GM18861 (cell line): ENCODE data around the gene TTC32.
"Not testable (repeated sequence)": the region's sequence is repeated elsewhere in the genome, so short reads cannot be mapped to it uniquely, and the experiment has no call there.

ENCODE experiments used
- ATAC-seq: cut with Tn5 transposase; IDR thresholded peaks from one replicate; pipeline ENCODE4 v1.9.1; 2021; ENCODE audit not compliant: unreplicated experiment

TTC32 gene

DNA sequence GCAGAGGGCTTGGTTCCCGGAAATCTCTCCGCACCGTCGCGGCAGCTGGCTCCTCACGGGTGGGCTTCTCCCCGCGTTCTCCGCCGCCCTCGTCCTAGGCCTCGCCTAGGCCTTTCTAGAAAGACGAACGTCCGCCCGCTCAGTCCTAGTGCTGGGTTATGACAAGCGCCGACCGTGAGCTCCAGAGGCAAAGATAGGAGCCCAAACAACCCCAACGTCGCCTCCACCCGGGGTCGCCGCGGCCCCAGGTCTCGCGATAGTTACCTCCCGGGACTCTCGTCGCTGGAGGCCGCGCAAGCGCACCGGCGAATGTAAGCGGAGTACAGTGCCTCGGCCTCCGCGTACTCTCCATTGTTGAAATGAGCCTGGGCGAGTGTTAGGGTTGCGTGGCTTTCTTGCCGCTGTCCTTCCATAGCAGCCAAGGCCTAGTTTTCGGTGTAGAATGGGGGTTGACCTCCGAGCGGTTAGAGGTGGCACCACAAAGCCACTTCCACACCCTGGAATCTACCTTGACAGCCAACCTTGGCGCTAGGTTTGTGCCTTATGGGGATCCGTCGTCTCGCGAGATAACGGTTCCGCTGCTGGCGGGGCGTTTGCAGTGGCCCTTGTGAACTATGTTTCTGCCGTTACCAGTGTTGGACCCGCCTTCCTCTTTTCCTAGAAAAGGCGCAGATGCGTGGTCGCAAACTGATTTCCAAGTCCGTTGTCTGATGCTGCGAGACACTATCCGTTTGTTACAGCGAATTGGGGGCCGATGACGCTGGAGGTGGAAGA lies at the start of gene TTC32:
TTC32 (minus strand) TSS at position 542 of the 774 bp plus-strand sequence; CDS start at position 413, 129 bp downstream.
- peak; percentile 80 for ATAC-seq

DNA sequence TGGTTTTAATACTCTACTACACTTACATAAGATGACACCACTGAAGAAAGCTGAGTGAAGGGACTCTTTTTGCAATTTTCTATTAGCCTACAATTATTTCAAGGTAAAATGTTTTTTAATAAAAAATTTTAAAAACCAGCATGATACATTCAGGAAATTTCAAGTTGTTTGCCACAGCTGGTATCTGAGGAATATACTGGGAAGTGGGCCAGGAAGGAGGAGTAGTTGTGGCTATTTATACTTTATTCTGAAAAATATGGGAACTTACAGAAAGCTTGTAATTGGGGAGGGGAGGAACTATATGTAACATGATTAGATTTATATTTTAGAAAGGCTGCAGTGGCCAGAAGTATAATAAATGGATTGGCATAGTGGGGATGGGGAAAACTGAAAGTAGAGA lies 47.3 kb upstream of the TTC32 start:
- no peak for ATAC-seq

DNA sequence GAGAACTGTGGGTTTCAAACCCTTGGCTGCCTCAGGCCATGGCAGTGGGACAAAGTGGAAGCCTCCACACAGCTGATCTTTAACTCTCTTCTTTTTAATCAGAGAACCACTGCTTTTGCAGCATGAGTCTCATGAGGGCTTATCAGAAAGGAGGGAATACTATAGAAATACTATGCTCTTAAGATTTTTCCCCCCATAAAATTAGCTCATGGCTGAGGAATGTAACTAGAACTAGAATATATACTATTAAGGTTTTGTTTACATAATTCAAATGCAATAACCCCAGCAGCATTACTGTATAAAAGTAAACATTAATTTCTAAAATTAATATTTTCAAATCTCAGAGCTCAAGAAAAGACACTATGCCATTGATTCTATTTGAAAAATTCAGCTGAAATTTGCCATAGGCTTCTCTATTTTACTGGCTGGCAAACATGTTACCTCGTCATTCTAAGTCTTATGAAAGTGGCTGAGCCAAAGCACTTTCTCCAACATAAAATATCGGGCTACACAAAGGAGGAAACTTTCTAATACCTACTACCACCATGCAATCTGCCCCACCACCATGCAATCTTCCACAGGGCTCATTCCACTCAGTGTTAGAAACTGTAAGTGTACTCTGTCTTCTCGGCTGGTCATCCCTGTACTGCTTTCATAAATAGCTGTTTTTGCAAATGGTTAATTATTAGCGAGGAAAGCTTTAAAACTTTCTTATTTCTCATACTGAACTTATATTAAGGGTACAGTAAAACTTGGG lies 45.6 kb upstream of the TTC32 start:
- ATAC-seq, result no peak

DNA sequence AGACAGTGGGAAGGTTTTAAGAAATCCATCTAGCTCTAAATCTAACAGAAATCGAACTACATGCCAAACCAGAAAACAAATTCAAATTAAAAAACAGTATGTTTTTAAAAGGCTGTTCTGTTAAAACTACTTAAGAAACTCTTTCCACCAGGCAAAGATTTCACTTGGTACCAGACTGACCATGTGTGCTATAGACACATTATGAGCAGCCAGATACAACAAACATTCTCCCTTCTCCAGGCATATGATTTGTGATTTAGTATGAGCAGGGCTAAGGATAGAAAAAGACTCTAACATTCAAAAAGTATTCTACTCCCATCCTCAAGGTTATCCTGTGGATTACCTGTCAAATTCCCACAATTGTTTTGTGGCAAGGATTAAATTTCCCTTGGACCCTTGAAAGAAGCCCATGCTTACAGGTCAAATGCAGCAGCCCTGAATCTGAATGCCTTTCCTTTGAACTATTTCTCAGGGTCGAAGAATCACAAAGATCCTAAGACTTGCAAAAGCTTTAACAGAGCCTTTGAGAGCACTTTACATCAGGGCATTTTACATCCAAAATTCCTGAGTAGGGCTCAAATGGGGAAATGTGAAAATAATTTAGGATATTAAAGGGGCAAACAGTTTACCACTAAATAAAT lies 42.5 kb upstream of the TTC32 start:
- ATAC-seq, result no peak

DNA sequence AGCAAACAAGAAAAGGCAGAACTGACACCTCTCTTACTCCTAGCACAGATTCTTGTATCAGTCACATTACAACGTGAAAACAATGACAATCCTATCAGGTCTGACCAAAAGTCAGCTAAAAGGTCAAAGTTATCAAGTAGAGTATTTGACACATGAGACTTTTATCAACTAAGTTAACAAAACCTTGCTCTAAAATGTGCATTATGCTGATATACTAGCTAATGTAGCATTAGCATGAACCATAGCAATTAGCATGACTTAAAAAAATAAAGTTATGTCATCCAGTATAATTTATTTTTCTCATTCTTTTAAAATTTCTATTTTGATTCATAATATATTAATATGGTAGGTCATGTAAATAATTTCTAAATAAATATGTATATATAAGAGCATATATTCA lies 41.4 kb upstream of the TTC32 start:
- ATAC-seq, result no peak

DNA sequence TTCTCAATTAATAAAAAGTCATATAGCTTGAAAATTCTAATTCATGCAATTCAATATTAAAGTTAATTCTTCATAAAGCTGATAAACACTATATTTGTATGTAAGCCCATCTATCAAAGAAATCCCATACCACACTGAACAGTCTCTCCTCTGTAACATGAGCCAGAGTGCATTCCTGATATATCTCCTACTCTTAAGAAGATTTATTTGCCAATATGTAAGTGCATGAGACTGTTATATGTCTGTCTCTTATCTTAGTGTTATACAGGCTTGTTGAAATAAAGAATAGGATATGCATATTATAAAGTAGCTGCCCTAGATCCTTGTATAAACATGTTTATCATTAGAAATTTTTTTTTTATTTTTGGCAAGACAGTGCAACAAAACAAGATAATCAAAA lies 40.4 kb upstream of the TTC32 start:
- ATAC-seq, result no peak

DNA sequence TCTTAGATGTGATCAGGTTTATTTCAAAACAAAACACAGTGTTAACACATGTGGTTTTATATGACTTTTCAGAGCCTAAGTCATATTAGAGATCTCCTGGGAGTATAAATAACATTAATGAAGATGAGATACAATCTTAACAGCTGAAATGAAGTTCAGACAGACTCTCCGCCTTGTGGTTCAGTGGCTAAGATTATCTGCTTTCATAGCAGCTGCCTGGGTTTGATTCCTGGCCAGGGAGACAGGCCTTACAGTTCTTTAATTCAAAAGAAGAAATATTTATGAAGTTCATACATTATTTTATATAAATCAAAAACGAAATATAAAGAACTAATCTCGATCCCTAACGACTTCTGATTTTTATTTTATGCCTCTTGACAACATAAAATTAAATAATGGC lies 35.2 kb upstream of the TTC32 start:
- no peak for ATAC-seq

DNA sequence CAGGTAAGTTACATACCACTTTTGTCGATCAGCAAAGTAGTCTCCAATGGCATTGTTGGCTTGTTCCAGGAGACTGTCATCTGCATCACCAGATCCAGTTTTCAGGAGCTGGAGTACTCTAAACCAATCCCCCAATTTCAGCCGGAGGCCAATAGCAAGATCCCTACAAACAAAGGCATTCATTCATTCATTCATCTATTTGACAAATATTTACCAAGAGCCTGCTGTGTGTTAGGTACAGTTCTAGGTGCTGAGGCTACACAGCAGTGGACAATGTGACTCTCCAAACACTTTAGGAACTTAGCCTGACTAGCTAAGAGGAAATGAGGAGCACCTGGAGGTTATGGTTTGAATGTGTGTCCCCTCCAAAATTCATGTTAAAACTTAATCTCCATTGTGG lies 34.4 kb upstream of the TTC32 start:
- ATAC-seq, result no peak

DNA sequence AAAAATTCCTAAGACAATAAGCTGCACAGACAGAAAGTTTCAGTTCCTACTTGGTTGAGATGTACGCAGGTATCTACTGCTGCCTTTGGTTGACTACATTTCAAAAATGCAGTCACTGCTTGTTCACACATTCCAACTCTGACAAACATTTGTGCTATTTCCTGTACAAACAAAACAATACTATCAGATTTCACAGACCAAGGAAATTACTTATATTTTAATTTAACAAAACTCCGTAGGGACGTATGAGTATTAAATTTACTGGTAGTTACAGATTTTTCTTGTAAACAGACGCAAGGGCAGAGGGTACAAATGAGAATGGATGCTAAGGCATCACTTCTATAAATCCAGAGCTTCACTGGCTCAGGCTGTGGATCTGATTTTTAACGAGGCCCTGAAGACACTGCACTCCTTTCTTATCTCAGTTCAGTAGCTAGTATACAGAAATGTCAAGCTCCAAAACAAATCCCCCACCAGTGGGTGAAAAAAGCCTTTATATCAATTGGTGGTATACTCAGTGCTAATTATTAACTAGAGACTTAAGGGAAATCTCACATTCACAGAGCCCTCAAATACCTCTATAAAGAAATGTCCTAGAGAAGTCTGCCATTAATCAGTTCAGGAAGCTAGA lies 31.7 kb upstream of the TTC32 start:
- ATAC-seq, result peak; percentile 83

DNA sequence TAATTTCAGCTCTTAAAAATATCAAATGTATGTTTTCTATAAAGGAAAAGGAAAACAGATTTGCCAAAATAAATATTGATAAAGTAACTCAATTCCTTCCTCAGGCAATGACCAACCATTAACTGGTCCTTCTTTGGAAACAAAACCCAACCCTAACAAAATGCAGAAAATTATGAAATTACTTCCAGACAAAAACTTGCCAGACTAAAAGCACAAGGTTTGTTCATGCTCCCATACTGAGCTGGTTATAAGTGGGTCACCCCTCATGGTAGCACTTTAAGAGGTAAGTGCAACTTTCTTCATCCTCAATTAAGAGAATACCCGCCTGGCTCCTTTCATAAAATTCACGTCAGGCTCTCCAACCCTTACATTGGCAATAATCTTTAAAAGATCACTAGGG lies 31.1 kb upstream of the TTC32 start:
- ATAC-seq, result peak; percentile 13

DNA sequence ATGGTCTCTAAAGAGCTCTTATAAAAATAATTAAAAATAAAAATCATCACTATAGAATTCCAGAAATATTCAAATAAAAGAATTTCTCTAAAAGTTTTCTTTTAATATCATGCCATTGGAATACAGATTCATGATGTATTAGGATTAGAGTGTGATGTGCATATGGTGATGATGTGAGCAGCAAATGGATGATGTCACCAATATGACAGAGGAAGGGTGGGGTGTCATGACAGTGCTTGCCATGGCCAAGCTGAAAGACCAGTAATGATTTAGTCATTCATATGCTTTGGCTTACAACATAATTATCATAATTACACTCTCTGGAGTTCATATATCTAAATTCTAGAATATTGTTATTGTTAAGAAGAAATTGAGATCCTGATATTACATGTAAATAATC lies 27.4 kb upstream of the TTC32 start:
- ATAC-seq, result no peak

DNA sequence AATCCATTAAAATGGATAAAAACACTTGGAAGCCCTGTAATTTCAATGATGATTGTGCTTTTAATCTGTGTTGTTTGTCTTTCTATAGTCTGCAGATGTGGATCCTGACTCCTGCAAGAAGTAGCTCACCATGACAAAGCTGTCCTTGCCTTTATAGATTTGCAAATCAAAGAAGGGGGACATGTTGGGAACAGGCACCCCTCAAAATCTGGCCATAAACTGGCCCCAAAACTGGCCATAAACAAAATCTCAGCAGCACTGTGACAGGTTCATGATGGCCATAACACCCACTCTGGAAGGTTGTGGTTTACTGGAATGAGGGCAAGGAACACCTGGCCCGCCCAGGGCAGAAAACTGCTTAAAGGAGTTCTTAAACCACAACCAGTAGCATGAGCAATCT lies 26.0 kb upstream of the TTC32 start:
- not testable (repeated sequence) for ATAC-seq

DNA sequence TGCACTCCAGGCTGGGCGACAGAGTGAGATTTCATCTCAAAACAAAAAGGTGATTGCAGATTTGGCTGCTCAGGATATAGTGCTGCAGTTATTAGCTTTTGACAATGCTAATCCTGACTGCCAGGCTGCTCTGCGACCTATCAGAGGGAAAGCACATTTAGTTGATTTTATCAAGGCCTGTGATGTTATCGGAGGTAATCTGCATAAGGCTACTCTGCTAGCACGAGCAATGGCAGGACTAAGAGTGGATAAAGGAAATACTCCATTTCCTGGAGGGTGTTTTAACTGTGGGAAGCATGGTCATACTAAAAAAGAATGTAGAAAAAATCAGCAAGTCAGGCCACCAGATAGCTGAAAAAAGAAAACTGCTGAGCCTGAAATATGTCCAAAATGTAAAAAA lies 22.7 kb upstream of the TTC32 start:
- ATAC-seq, result not testable (repeated sequence)

DNA sequence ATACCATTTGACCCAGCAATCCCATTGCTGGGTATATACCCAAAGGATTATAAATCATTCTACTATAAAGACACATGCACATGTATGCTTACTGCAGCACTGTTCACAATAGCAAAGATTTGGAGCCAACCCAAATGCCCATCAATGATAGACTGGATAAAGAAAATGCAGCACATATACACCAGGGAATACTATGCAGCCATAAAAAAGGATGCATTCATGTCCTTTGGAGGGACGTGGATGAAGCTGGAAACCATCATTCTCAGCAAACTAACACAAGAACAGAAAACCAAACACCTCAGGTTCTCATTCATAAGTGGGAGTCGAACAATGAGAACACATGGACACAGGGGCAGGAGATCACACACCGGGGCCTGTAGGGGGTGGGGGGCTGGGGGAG lies 20.4 kb upstream of the TTC32 start:
- not testable (repeated sequence) for ATAC-seq

DNA sequence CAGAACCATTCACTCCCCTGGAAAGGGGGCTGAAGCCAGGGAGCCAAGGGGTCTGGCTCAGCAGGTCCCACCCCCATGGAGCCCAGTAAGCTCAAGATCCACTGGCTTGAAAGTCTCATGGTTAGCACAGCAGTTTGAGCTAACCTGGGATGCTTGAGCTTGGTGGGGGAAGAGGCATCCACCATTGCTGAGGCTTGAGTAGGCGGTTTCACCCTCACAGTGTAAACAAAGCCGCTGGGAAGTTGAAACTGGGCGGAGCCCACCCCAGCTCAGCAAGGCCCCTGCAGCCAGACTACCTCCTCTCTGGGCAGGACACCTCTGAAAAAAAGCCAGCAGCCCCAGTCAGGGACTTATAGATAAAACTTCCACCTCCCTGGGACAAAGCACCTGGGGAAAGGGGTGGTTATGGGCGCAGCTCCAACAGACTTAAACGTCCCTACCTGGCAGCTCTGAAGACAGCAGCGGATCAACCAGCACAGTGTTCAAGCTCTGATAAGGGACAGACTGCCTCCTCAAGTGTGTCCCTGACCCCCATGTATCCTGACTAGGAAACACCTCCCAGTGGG lies 14.7 kb upstream of the TTC32 start:
- ATAC-seq, result no peak

DNA sequence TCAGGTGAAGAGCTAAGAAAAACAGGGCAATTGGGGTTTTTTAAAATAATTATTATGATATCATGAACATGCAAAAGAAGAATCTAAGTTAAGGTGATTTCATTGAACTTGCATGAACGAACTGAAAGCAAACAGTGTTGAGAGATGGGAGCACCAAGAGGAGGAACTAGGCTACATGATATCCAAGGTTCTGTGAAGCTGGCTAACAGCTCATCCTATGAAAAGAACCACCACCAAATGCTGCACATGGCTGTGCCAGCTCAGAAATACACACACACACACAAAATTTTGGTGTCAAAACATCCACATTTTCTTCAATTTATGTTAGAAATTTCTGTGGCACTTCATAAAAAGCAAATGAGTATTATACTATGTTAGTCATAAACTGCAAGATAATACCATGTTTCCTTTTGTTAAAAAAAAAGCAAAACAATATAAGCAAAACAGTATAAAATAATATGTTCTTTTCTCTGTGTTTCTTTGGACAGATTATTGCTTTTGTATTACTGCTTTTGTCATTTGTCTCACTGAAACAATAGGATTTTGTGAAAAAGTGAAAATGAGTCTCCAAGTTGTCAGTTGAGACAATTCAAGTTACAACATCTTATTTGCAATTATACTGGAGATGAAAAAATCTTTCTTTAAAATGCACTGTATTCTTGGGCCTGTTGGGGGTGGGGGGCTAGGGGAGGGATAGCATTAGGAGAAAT lies 12.6 kb upstream of the TTC32 start:
- ATAC-seq, result no peak

DNA sequence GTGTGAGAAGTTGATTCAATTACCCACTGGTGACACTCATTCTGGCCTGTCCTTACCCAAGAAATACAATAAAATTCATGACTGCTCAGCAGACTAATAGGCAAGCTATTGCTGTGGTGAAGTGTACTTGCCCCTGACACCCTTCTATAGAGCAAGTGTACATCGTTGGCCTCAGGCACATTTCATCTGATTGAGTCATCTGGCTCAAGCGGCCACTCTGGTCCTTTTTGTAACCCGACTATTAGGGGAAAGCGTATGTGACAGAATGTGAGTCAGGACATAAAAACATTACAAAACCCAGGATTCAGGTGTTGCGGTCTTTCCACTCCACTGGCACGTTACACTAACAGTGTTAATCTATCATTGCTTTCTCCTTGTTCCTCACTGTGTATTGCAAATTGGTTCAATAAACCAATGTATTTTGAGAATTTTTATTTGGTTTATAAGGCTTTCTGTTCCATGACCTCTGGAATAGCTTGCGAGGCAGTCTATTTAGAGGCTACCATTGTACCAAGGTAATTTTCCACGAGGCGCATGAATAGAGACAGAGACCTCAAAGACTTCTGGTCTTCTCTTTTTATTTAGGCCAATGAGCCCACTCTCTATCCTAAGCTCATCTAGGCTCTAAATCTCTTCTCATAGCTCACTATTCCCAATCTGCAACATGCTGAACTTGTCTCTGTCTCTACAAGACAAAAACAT lies 10.2 kb upstream of the TTC32 start:
- no peak for ATAC-seq

DNA sequence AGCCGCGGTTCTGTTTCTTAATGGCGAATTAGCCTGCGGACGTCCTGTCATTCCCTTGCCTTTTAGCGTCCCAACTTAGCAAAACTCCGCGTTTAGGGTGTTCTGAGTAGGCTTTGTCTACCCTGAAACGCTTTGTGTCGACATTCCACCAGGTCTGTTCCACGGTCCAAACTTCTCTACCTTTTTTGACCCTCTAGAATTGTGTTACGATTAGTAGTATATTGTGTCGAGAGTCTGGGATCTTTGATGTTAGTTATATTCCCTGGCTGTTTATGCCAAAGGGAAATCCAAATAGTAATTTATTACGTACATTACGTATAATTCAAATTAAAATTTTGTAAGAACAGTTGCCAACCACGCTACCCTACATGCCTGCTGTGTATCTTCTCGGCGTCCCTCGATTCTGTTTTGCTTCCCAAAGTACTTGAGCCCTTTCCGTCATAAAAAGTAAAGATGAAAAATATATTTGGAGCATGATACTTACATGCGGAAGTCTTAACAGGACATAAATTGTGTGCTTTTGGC lies 495 bp upstream of the TTC32 start:
- ATAC-seq, result no peak

DNA sequence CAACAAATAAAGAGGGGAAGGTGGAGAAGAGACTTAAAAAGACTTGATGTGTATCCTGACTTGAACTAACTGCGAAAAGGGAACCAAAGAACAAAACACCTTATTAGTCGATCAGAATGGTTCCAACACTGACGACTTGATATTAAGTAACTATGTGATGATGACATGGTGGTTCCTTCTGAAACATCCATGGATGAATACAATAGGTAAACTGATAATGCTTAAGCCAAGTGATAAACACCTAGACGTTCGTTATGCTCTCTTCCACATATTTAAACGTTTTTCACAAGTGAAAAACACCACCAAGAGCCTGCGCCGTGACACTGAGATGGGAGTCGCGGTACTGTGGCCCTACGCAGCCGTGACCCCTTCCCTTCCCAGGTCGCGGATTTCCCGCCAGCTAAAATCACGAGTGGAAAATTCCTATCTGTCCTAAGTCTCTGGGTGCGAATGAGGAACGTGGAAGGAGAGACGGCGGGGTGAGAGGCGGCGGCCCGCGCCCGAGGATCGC lies 797 bp downstream of the TTC32 start:
- no peak for ATAC-seq
